Measurements from ENCODE around the gene GLIPR2.
A peak's percentile ranks its signal among the peaks of the same experiment; 100 is the strongest.
"Not testable (repeated sequence)": the region's sequence is repeated elsewhere in the genome, so short reads cannot be mapped to it uniquely, and the experiment has no call there.

The GLIPR2 gene

DNA sequence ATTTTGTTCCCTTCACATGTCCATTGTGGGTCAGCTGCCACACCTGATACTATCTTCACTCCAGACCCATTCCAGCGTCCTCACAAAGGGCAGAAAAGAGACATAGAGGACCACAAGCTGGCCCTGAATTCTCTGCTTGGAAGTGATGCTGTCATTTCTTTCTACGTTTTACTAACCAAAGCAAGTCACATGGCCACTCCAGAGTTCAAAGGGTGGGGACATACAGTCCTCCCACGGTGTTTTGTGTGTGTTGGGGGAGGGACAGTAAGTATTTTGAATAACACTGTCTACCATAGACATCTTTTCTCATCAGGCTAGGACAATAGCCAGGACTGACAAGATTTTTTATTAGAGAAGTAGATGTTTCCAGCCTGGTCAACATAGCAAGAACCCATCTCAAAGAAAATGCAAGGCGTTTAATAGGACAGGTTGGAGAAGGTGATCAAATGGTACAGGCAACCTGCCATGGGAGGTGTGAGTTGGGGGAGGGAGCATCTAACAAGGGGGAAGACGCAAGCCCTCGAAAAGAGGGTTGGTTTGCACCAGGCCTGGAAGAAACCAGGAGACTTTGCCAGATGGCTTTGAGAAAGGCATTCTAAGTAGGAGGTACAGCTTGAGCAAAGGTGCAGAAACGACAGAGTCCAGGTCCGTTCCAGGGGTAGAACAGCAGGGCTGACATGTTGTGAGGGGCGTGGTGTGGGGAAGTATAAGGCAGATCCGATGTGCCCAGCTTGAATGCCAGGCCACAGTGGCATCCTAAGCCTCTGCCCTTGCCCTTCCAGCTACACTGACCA, 11.3 kb upstream of the GLIPR2 start:
- no peak for DNase-seq

DNA sequence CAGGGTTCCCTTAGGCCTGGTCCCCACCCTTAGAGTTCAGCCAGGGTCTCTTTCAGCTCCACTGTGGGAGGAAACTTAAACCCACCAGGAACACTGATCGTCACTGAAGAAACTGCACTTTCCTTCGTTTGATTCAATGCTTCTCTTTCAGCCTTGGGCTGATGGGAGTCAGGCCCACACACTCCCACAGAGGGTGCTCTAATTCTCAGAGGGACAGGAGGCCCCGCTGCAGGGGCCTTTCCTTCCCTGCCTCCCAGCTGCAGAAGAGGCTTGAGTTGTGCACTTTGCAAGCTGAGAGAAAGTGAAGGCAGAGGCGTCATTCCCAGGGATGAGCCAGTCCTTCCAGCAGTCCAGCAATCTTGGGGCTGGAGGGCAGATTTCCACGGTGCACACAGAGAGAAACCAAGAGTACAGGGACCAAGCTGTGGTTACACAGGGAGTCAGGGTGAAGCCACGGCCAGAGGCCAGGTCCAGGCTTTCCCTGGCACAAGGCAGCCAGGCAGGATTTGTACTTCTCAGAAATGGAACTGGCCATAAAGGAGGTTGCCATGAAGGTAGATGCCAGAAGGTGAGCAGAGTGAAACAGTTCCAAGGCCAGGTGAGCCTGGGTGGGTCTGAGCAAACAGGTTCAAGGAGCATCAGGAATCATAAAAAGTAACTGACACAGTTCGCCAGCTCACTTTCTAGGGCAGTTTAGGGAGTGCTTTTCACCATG, 10.4 kb upstream of the GLIPR2 start:
- no peak for DNase-seq

DNA sequence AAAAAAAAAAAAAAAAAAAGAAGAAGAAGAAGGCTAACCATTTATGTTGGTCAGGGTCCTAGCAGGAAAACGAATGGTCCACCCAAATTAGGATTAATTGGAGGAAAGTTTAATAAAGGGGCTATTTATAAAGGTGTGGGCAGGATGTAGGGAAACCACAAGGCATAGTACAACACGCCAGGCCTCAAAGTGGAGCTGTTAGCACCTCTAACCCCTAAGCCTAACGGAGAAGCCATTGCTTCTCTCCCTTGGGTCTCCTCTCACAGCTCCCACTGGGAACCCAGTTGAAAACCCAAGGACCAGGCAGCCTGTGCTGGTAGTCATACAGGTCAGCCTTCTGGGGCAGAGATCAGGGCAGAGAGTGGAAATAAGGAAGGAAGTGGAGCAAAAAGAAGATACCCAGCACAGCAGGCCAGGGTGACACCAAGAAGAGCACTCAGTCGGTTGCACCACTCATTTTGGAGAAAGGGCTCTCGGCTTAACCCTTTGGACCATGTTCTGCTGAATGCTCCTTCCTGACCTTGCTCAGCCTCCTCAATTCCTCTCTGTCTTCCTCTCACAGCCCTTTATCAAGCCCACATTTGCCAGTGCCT, 8.8 kb upstream of the GLIPR2 start:
- no peak for DNase-seq

DNA sequence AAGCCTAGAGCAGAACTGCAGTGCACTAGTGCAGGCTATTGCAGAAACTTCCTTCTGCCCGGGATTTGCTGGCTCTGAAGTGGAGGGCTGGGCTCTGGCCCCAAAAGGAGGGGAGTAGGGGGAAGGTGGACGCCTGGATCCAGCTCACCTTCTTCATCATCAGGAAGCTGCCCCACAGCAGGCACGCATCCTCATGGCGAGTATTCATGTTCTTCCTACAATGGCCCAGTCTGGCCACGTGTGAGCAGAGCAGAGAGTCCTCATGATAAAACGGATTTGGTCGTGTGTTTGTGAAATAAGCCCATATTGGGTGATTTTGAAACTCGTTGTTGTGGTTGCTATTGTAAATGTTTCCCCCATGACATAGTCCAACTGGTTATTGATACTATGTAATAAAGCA, 8.2 kb upstream of the GLIPR2 start:
- DNase-seq, result no peak

DNA sequence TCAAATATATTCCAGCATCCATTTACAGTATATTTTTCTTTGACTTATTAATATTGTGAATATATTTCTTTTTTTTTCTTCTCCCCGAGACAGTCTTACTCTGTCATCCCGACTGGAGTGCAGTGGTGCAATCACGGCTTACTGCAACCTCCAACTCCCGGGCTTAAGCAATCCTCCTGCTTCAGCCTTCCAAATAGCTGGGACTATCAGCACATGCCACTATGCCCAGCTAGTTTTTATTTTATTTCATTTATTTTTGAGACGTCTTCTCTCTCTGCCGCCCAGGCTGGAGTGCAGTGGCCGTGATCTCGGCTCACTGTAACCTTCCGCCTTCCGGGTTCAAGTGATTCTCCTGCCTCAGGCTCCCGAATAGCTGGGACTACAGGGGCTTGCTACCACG, 7.4 kb upstream of the GLIPR2 start:
- no peak for DNase-seq

DNA sequence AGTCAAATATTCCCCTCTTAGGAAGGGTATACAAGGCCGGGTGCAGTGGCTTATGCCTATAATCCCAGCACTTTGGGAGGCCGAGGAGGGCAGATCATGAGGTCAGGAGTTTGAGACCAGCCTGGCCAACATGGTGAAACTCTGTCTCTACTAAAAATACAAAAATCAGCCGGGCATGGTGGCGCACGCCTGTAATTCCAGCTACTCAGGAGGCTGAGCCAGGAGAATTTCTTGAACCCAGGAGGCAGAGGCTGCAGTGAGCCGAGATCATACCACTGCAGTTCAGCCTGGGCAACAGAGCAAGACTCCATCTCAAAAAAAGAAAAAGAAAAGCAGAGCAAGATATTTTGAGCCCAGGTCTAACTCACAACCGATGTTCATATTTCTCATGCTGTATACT, 4.9 kb upstream of the GLIPR2 start:
- not testable (repeated sequence) for DNase-seq

DNA sequence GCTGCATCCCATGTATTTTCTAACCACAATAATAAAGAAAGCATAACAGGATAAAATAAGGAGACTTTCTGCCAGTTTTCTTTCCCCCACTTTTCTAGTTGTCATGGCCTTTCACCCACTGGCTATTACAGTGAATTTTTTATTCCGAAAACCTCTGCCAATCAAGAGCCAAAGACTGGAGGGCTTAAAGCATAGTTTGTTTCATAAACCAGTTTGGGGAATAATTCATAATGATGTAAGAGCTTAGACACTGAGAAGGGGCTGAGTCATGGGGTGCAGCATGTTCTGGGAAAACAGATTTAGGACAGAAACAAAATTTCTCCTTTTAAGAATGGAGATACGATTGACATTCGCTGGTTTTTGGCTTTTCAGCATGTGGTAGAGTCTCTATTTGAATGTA, 4.4 kb upstream of the GLIPR2 start:
- no peak for DNase-seq

DNA sequence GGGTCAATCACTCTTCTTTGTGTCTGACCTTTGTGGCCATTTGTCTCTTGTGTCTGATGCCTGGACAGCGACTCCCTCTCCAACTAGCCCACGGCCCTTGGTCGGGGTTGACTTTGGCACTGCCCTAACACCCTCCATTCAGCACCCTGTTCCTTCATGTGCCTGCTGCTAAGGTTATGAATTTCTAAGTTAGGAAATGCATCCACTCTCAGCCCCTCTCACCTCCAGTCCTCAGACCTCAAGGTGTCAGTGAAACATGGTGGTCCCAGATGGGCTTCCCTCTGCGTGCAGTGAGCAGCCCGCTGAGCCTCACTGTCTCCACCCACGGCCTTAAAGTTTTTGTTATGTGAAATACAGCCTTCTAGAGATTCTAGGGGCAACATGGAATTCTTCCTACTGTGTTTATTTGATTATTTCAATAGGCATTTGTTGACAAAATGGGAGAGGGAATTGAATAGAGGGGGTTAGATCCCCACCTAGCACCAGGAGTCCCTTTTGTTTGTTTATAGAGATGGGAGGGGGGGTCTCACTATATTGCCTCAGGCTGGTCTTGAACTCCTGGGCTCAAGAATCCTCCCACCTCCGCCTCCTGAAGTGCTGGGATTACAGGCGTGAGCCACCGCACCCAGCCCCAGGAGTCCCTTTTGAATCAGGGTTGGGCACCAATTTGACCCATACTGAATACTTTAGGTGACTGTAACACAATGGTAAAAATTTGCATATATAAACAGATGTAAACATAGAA, 1.6 kb upstream of the GLIPR2 start:
- no peak for DNase-seq

DNA sequence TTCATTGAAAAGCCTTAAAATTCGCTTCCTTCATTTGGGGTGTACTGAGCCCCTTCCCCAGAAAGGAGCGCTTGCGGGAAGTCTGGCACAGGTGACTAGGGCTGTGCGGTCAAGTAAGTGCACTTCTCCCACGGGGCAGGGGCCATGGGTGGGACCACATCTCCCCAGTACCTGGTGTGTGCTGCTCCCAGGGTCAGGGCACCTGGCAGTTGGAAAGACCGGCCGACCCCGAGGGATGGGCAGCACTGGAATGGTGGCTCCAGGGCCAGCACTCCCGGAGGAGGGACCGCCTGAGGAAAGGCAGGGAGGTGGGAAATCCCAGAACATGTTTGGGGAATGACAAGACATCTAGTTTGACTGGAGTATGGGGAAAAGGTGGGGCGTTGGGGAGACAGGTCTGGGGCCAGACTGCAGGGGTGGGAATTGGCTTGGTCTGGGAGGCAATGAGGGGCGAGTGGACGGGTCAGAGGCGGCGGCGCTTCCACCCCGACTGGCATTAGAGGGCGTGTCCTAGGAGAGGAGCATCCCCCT, 727 bp upstream of the GLIPR2 start:
- DNase-seq, result no peak

DNA sequence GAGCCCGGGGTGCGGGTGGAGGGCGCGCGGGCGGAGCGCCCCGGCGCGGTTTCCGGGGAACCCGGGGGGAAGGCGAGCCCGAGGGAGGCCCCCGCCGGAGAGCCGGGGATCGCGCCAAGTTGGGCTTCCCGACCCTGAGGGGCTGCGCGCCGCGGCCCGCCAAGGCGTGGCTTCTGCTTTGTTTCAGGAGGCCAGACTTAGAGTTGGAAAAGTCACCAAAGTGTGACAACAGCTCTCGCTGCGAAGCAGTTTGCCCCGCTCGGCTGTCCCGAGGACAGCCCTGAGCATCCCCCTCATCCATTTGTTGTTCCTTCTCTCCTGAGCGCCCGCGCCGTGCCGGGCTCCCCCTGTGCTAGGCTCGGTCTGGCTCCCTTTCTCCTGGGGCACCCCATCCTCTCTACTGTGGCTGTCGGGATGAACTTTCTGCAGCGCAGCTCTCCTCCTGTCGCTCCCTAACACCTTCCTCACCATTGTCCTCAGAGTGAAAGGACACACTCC, 410 bp downstream of the GLIPR2 start:
- DNase-seq, result no peak

DNA sequence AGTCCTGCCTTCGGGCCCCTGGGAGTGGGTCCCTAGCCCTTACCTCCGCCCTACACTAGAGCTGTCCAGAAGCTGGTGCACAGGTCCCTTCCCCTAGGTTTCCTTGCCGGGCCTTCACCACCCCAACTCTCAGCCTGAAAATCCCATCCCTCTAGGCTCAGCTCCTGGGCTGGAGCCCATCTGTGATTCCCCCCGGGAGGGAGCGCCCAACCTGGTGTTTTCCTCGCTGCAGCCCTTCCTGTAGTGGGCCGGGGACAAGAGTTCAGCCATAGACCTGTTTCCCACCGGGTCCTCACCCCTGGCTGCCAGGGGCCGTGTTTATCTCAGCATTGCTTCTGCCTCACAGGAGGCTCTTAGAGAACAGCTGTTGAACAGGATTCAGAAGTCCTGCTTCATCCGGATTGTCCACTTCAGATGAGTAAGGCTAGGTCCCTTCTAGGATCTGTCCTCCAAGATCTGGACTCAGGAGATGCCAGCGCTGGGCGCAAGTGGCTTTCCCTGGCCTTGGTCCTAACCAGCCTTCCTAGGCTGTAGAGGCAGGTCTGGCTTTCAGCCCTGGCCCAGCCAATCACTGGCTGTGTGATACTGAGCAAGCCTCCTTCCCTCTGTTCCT, 965 bp downstream of the GLIPR2 start:
- no peak for DNase-seq

DNA sequence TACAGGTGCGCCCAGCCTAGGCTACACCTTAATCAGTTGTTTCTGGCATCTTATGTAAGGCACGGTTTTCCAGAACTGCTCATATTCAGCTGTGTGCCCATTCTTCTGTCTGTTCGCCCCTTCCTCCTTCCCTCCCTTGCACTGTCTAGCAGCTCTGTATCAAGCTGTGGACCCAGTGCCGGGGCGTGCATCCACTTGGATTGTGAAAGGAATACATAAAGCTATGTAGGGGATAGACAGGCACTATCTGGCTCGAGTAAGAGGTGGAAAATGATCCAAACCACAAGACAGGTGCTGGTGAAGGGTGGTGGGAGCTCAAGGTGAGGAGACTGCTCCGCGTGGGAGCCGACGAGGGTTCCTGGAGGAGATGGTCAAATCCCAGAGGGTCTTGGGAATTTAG, 2.0 kb downstream of the GLIPR2 start:
- no peak for DNase-seq

DNA sequence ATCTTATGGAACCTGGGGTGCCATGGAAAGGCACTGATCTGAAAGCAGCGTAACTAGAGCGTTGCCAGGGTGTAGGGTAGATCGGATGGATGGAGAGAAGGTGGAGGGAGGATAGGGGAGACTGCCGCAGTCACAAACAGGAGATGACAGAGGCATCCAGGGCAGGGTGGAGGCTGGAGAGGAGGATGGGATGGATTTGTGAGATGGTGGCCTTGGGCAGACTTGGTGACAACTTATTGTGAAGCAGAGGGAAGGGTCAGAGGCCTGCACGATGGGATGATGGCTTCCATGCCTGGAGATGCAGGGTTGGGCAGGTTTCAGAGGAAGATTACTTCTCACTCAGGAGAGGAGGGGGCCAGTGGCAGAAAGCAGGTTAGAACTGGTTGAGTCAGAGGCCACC, 2.4 kb downstream of the GLIPR2 start:
- no peak for DNase-seq

DNA sequence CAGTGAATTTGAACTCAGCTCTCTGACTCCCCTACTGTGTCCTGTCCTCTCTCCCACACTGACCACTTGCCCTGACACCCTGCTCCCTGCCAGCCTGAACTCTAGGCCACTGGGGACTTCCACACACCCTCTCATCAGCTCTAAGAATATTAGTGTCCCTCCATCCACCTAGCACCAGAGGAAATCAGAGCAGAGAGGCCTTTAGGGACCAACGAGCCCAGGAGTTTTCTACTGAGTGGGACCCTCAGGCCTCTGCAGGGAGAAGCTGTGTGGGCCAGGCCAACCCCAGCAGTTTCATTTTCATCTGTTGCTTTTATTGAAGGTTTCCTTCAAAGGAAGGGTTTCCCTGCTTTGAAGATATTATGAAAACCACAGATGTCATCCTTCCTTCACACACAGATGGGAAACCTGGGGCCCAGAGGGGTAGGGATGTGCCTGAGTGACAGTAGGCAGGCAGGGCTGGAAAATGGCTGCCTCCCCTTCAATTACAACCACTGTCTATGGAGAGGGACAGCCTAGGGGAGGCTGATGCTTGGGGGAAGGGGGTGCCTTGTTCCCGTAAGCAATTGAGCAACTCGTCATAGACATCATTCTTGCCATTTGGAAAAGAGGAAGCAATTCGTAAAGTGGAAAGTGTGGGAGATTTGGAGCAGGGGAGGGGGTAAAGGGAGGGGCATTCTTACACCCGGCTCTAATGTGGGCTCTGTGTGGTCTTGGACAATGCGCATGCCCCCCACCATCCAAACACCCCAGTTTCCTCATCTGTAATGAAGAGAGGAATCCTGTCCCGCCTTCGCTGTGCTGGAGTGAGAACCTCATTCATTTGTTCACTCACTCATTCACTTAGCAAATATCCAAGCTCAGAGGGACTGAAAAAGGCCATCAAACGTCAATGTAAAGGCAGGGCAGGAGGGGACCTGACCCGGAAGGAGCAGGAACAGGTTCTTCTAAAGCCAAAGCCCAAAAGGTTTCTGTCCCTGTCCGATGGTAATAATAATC, 3.9 kb downstream of the GLIPR2 start:
- peak; percentile 34 for DNase-seq

DNA sequence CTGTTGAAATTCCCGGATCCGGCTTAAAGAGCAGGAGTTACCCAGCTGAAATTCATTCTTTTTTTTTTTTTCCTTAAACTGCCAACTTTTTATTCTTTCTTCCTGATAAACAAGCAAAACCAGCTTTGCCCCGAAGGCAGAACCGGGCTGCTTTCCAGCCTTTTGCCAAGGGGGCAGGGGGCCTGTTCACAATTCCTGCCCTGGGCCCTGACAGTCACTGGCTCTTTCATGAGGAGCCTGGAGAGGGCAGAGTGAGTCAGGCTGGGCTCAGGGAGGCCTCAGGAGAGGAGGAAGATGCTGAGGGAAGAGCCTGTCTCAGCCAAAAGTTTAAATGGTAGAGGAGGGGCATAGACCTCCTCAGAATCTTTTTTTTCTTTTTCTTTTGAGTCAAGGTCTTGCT, 4.8 kb downstream of the GLIPR2 start:
- no peak for DNase-seq

DNA sequence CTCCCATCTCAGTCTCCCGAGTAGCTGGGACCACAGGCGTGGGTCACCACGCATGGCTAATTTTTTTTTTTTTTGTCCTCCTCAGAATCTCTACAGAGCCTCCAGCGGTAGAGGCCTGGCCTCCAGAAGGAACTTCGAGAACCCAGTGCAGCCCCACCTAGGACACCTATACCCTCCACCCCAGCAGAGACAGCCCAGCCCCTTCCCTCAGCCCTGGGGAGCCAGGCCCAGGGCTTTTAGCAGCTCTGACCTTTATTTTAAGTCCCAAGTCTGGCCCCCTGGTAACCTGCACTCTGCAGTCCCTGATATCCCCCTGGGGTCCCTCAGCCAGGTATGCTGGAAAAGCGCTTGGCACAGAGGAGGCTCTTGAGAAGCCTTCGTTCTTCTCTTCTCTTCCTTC, 5.2 kb downstream of the GLIPR2 start:
- DNase-seq, result no peak

DNA sequence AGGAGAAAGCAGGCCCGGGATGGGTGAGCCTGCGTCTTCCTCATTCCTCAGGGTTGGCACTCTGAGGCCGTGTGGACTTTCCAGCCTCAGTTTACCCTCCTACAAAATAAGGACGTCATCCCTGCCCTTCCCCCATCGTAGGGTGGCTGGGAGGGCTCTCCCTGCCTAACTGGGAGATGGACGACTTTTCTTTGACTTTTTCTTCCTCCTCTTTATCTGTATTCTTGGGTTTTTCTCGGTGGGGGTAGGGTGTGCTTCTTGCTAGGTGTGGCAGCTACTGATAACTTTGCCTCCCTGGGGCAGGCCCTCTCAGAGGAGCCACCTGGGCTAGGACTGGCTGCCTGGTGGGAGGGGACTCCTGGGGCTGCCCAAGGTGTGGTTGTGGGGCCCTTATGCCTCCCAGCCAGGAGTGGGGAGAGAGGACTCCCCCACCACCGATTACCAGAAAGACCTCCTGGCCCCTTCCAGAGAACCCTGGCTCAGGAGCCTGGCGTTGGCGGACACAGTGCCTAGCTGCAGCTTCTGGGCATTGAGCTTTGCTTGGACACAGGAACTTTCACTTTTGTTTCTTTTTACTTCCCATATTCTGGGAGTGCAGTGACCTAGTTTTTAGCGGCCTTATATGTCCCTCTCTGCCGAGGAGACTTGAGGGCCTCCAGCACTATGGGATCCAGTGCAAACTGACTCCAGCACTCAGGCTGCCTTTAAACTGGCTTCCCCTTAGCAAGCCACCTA, 6.1 kb downstream of the GLIPR2 start:
- no peak for DNase-seq

DNA sequence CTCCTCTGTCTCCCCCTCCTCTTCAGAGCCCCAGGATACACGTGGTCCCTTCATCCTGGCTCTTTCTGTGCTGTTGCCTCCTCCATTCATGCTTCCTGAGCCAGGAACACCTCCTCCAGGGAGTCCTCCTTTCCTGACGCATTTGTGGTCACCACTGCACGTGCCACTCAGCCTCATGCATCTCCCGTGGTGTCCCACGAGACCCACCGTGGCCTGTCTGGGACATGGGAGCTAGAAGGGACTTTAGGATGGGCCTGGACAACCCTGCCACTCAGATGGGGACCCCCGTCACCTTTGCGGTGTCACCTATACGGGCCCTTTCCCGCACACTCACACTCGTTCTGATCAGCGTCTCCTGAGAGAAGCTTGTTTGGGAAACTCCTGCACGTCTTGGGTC, 6.7 kb downstream of the GLIPR2 start:
- DNase-seq, result no peak

DNA sequence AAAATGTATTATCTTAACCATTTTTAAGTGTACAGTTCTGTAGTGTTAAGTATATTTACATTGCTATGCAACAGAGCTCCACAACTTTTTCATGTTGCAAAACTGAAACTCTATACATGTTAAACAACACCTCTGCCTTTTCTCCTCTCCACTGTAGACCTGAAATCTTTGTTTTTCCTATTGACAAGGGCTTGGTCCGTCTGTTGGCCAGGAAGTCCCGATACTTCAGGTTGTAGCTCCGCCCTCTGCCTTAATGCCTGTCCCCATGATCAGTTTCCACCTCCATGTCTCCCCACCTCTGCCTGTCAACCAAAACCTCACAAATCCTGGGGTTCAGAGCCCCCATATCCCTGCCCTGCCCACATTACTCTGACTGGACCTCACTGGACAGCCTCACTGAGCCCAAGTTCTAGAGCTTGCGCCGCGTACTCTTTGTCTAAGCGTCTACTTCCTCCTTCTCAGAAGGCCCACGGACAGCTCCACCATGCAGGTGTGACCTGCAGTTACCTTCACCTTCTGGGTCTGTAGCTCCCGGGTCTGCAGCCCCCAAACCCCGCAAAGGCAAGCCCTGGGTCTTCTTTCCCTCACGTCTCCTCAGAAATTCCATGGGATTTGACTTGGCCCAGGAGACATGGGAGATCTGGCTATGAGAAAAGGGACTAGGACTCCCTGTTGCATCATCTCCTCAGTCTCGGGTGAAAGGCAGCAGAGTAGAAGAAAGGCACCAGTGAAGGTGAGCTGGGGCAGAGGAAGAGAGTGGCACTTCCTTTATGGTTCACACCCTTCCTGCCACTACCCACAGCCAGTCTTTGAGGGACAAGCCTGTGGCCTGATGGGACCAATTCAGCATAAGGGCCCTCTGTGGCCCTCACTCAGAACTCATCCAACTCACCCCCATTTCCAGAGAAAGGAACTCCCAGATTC, 8.0 kb downstream of the GLIPR2 start:
- peak; percentile 46 for DNase-seq
